Fibroblast of lung (primary cell): ENCODE measurements around the gene TPO.

ENCODE experiments used
- CTCF ChIP-seq, 2 donors: IDR thresholded peaks in 1 of 2; conservative IDR thresholded peaks in 1 of 2; 1 replicate in 1 of 2; 2 replicates in 1 of 2; pipeline ENCODE4 v1.5.1; 2011 to 2012; ENCODE audit warnings: low read length in 2 of 2, control low read depth in 1 of 2, inconsistent platforms in 1 of 2, low read depth in 1 of 2, mild to moderate bottlenecking in 1 of 2
- EZH2 ChIP-seq: IDR thresholded peaks from 2 replicates; pipeline ENCODE4 v1.5.1; 2012; ENCODE audit warnings: low read length, control low read depth, mild to moderate bottlenecking; ENCODE audit errors: missing control alignments

- TF ChIP-seq CTCF (conservative IDR thresholded peaks at IDR 0.05 in 1 of 2, IDR thresholded peaks at IDR 0.05 in 1 of 2; ENCODE audit: low read depth in 1 of 2, low read length in 2 of 2) = no peak
- no peak for TF ChIP-seq EZH2
Observed at GRCh38 chr2:1496359-1496821, 83.1 kb downstream of the TPO start.
